NT2/D1 (cell line): Measurements from ENCODE around the gene ATP8B3.

Experiments
- DNase-seq: peaks from one replicate; pipeline ENCODE4 v3.0.0-alpha.2; 2011; ENCODE audit warnings: low read depth, low spot score
- H3K27me3 ChIP-seq: 2 replicates; pipeline ENCODE4 v1.6.0; 2011; ENCODE audit warnings: mild to moderate bottlenecking; ENCODE audit not compliant: insufficient read length, insufficient read depth
- H3K36me3 ChIP-seq: 2 replicates; pipeline ENCODE4 v1.6.1; 2011; ENCODE audit warnings: mild to moderate bottlenecking, low read length, mixed read lengths; ENCODE audit not compliant: insufficient read depth, insufficient read length
- H3K4me1 ChIP-seq: 2 replicates; pipeline ENCODE4 v1.5.1; 2011; ENCODE audit not compliant: insufficient read depth, insufficient read length
- H3K4me3 ChIP-seq: 2 replicates; pipeline ENCODE4 v1.5.1; 2011; ENCODE audit warnings: low read depth; ENCODE audit not compliant: insufficient read length
- H3K9ac ChIP-seq: 2 replicates; pipeline ENCODE4 v1.6.0; 2011; ENCODE audit warnings: low read depth; ENCODE audit not compliant: insufficient read length
- H3K9me3 ChIP-seq: 2 replicates; pipeline ENCODE4 v1.5.1; 2011; ENCODE audit warnings: mild to moderate bottlenecking, low read length; ENCODE audit not compliant: insufficient read depth
- SUZ12 ChIP-seq: IDR thresholded peaks from 2 replicates; pipeline ENCODE4 v1.6.1; 2011; ENCODE audit not compliant: insufficient read length, insufficient read depth; ENCODE audit errors: extremely low read depth
- YY1 ChIP-seq: IDR thresholded peaks from 2 replicates; pipeline ENCODE4 v1.6.1; 2011; ENCODE audit not compliant: insufficient read length, insufficient read depth
- ZNF274 ChIP-seq: IDR thresholded peaks from 2 replicates; pipeline ENCODE4 v1.6.1; 2011; ENCODE audit warnings: mild to moderate bottlenecking, low read depth, low read length

The ATP8B3 gene

GRCh38 chr19:1816530-1817298, 4.6 kb upstream of the ATP8B3 start:
- TF ChIP-seq ZNF274 (no peak), SUZ12 (no peak), YY1 (no peak)
- Histone ChIP-seq H3K4me3 (no peak overlapping the region), H3K9me3 (no peaks in the 10 kb centered on the region), H3K4me1 (peaks cover 10% of the 10 kb centered on the region), H3K27me3 (no peaks in the 10 kb centered on the region), H3K36me3 (peaks cover 74% of the 10 kb centered on the region), H3K9ac (peak overlapping the region; percentile 18)
- DNase-seq: no peak

- Histone ChIP-seq H3K9me3 (no peaks in the 10 kb centered on the region), H3K4me3 (no peak overlapping the region), H3K4me1 (peaks cover 16% of the 10 kb centered on the region), H3K9ac (peak overlapping the region; percentile 36), H3K27me3 (no peaks in the 10 kb centered on the region), H3K36me3 (peaks cover 66% of the 10 kb centered on the region)
- no peak for TF ChIP-seq YY1
- TF ChIP-seq SUZ12: no peak
- TF ChIP-seq ZNF274: no peak
- no peak for DNase-seq
Observed at GRCh38 chr19:1815605-1816529, 3.8 kb upstream of the ATP8B3 start.

DNA sequence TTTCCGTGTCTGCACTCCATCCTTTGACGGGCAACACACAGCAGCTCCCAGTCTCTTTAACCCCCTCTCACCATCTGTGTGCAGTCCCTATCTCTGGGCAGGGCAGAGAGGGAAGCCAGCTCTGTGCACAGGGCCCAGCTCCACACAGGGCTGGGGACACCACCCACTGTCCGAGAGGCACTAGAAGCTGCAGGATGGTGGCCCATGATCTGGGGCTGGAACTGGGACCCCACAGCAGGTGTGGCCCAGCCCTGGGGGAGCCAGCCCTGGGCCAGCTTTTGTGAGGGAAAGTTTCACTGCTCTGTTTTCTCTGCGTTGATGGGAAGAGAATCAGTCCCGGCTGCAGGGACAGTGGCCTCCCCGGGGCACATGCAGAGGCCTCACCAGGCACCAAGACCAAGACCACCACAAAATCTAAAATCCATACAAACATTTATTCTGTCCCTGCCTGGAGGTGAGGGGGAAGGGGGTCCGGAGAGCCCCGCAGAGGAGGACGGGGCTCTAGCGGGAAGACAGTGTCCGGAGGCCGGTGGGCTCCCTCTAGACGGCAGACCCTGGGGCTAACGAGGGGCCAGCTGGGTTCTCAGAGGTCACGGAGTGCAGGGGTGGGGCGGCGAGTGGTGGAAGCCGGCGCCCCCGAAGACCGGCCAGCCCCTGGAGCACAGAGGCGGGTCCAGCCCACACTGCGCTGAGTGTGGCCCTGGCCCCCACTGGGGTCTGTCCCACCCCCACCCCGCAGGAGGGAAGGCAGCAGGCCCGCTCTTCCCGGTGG, 2.9 kb upstream of the ATP8B3 start:
- Histone ChIP-seq H3K9ac (peak overlapping the region; percentile 21), H3K9me3 (no peaks in the 10 kb centered on the region), H3K27me3 (no peaks in the 10 kb centered on the region), H3K4me1 (peaks cover 21% of the 10 kb centered on the region), H3K36me3 (peaks cover 57% of the 10 kb centered on the region), H3K4me3 (no peak overlapping the region)
- no peak for DNase-seq
- TF ChIP-seq SUZ12 (no peak), YY1 (no peak), ZNF274 (no peak)

DNA sequence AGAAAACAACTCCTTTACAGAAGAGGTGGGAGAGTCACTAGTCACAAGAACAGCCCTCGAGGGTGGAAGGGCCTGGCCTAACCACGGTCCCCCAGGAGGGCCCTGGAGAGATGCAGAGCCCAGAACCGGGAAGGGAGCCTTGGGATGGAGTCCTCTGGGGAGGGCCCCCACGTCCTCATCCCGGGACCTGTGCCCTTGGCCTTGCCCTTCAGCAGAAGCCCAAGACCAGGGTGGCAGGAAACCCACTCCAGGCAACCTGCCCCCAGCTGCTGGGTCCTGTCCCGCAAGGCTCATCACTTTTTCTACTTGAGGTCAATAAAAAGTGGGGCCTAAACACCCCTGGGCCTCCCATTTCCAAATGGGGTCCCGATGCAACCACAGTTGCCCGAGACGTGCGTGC, 2.3 kb upstream of the ATP8B3 start:
- H3K9ac ChIP-seq: no peak overlapping the region
- H3K4me1 ChIP-seq: peaks cover 22% of the 10 kb centered on the region
- no peaks in the 10 kb centered on the region for H3K9me3 ChIP-seq
- no peak for TF ChIP-seq YY1
- no peak for TF ChIP-seq ZNF274
- no peak for TF ChIP-seq SUZ12
- DNase-seq: no peak
- no peak overlapping the region for H3K4me3 ChIP-seq
- H3K27me3 ChIP-seq: no peaks in the 10 kb centered on the region
- H3K36me3 ChIP-seq: peaks cover 51% of the 10 kb centered on the region

DNA sequence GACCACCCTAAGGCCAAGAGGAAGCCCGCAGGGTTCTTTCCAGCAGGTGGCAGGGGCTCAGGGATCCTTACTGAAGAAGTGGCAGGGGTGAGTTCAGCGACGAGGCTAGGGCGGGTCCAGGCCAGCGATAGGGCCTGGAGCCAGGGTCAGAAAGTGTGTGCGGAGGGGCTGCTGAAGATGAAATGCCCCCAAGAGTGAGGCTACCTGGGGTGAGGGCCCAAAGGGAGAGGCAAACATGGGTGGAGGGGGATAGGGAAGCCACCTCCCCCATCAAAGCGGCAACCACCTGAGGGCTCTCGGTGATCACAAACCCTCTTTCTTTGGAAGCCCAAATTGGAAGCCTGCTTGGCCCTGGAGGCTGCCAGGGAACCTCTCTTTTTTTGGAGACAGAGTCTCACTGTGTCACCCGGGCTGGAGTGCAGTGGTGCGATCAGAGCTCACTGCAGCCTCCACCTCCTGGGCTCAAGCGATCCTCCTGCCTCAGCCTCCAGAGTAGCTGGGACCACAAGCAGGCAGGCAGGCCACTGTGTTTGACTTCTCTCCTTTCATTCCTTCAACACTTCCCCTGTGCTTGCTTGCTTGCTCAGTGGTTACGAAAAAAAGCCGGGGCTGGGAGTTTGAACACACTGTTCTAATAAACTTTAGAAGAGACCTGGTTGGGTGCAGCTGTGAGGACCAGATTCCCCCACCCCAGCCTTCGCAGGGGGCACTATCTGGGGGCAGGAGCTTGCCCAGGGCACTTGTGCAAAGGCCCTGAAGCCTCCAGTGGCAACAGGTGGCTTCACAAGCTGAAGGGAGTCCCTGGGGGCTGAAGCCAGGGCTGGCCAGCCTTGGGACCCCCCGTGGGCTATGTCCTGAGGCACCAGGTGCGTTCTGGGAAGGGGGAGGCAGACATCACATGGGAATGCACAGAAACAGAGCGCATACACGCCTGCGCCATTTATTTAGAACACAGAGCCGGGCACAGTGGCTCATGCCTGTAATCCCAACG, 1.4 kb upstream of the ATP8B3 start:
- Histone ChIP-seq H3K4me3 (peak overlapping the region; percentile 54), H3K4me1 (peaks cover 21% of the 10 kb centered on the region), H3K27me3 (no peaks in the 10 kb centered on the region), H3K9me3 (no peaks in the 10 kb centered on the region), H3K9ac (peak overlapping the region; percentile 74), H3K36me3 (peaks cover 42% of the 10 kb centered on the region)
- no peak for DNase-seq
- no peak for TF ChIP-seq SUZ12
- TF ChIP-seq ZNF274: no peak
- TF ChIP-seq YY1: no peak

DNA sequence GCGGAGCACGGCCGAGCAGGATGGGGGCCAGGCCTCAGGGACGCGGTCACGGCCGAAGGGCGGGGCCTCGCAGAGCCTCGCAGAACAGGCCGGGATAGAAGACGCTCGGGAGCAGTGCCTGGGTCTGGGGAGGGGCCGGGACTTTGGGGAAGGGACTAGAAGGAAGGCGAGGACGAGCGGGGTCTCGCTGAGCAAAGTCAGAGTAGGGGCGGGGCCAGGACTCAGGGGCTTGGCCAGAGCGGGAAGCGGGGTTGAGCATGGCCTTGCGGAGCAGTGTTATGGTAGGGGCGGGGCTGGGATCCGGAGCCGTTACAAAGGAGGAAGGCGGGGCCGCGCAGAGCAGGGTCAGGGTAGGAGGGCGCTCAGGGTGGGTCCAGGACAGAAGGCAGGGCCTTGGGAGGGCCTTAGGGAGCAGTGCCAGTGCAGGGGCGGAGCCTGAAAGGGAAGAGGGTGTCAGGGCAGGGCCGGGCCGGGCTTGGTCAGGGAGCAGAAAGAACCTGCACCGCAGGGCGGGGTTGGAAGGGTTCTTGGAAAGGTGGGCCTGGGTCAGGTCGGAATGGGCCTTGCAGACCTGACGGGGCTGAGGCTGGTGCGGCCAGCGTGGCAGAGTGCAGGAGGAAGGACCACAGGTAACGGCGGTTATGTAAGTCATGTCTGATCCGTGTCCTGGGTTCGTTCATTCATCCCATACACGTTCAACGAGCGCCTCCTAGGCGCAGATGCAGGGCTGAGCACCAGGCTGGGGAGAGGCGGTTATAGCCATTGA, 533 bp upstream of the ATP8B3 start:
- H3K27me3 ChIP-seq: no peaks in the 10 kb centered on the region
- peaks cover 33% of the 10 kb centered on the region for H3K36me3 ChIP-seq
- H3K4me3 ChIP-seq: peak overlapping the region; percentile 54
- no peaks in the 10 kb centered on the region for H3K9me3 ChIP-seq
- TF ChIP-seq ZNF274 (no peak), YY1 (no peak), SUZ12 (no peak)
- DNase-seq: peak; percentile 96
- H3K4me1 ChIP-seq: peaks cover 21% of the 10 kb centered on the region
- H3K9ac ChIP-seq: peak overlapping the region; percentile 74
